Measurements from ENCODE around the gene UBE2Q1.

The UBE2Q1 gene

DNA sequence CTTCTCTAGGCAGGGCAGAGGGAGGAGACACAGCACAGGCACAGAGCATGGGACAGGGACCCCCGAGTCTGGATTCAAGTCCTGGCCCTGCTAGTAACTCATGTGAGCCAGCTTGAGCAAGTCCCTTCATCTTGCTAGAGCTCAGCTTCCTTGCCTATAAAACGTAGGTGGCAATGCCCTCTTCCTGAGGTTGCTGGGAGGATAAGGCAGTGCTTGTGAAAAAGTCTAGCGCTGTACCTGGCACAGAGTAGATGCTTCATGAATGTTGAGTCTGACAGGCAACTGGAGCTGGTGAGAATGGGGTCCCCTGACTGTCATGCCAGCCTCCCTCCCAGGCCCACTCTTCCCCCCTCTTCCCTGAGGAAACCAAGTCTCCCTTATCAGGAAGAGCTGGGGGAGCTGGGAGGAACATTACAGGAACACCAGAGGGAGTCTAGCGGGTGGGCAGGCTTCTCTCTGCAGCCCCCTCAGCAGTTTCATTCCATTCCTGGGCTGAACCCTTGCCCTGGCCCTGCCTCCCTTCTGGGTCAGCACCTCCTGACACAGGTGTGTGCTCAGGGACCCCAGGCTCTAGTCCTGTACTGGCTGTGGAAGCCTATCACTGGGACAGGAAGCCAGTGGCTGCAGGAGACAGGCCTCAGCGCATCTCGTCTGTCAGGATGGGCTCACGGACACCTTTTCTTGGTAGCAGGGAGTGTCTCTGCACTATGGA, 19.0 kb upstream of the UBE2Q1 start:
- no peak for ATAC-seq
- DNase-seq: no peak

DNA sequence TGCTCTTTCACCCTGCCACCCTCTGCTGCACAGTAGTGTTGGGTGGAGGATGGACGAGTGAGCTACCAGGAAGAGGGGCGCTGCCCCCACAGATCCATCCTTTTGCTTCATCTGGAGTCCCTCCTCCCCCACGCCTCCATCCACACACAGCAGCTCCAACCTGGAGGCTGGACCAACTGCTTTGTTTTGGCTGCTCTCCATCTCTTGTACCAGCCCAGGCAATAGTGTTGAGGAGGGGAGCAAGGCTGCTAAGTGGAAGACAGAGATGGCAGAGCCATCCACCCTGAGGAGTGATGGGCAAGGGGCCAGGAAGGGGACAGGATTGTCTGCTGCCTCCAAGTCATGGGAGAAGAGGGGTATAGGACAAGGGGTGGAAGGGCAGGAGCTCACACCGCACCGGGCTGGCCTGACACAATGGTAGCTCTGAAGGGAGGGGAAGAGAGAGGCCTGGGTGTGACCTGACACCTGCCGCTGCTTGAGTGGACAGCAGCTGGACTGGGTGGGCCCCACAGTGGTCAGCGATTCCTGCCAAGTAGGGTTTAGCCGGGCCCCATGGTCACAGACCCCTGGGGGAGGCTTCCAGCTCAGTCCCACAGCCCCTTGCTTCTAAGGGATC, 17.6 kb upstream of the UBE2Q1 start:
- ATAC-seq: no peak
- no peak for DNase-seq

DNA sequence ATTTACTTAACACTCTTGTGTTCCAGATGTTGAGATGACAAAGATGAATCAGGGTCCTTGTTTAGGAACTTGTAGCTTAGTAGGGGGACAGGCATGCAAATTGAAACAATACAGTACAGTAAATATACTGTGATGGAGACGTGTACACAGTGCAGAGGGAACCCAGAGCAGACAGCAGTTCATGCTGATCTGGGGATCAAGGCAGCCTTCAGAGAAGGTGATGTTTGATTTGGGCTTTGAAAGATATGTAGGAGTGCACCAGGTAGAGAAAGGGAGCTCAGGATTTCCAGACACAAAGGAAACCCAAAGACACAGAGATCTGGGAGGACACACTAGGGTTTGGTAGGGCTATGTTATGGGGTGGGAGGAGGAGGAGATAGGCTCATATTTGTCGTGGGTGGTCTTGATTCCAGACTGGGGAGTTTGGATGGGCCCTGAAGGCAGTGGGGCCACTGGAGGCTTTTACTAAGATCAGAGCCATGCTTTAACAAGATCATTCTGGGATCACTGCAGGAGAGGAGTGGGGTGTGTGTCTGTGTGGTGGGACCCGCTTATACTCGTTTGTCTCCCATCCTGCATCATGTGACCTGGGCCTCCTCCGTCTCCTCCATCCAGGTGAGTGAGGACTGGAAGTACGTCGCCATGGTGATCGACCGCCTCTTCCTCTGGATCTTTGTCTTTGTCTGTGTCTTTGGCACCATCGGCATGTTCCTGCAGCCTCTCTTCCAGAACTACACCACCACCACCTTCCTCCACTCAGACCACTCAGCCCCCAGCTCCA, 16.9 kb upstream of the UBE2Q1 start:
- ATAC-seq: no peak
- no peak for DNase-seq

DNA sequence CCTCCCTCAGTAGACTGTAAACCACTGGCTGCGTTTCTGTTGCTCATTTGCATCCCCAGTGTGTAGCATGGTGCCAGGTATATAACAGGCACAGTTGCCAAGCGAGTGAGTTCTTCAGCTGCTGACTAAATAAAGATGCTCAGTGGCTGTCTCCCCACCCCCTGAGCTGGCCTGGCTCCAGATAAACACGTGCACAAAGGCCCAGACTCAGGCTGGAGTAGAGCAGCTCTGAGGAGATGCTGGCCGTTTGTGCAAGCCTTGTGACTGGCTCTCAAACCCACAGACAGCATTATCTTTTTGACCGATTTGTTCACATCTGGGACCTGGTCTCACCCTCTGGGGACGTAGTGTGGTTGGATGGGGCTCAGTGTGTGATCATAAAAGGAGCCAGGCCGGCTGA, 16.3 kb upstream of the UBE2Q1 start:
- ATAC-seq (peak; percentile 20), DNase-seq (no peak)

DNA sequence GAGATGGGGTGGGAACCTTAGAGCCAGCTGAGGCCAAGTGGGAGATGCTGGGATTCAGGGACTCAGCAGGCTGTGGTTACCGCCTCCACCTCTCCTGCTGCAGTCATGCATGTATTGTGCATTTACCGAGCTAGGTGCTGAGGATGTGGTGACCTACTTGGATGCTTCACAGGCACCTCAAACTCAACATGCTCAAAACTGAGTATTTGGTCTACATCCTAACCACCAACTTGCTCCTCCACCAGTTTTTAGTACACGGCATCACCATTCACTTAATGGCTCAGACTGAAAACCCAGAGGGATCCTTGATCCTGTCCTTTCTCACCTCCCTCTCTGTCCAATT, 14.7 kb upstream of the UBE2Q1 start:
- DNase-seq (no peak), ATAC-seq (no peak)

DNA sequence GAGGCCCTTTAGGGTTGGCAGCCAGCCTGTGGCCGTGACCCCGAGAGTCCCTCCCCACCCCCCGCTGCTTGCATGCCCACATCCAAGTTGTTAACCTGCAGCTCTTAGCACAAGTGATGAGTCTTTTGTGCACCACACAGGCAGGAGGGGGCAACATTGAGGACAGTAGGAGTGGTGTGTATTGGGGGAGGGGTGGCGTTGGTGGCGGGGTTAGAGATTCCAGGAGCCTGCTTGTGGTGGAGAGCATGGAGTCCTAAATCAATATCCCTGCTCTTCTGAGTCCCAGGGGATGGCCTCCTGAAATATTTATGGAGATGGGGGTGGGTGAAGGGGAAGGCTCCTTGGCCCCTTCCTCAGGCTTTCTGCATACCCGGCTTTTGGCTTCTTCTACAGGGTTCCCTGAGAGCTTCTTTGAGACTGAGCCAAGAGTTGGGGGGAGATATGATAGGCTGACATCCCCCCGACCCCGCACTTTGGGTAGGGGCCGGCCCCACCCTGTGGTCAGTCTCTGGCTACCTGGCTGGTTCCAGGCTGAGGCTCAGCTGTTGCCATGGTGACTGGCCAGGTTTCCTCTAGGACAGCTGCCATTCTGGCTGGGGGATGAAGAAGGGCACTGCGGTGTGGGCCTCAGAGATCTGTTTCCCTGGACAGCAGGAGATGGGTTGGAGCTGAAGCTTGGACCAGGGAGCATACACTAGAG, 14.2 kb upstream of the UBE2Q1 start:
- ATAC-seq (no peak), DNase-seq (no peak)

DNA sequence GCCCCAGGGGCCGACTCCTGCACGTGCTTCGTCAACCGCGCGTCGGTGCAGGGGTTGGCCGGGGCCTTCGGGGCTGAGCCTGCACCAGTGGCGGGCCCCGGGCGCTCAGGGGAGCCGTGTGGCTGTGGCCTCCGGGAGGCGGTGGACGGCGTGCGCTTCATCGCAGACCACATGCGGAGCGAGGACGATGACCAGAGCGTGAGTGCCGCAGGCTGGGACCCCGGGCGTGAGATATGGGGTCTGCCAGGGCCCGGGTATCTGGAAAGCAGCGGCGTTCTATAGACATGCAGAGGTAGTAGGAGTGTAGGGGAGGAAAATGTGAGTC, 13.5 kb upstream of the UBE2Q1 start:
- DNase-seq (no peak), ATAC-seq (no peak)

DNA sequence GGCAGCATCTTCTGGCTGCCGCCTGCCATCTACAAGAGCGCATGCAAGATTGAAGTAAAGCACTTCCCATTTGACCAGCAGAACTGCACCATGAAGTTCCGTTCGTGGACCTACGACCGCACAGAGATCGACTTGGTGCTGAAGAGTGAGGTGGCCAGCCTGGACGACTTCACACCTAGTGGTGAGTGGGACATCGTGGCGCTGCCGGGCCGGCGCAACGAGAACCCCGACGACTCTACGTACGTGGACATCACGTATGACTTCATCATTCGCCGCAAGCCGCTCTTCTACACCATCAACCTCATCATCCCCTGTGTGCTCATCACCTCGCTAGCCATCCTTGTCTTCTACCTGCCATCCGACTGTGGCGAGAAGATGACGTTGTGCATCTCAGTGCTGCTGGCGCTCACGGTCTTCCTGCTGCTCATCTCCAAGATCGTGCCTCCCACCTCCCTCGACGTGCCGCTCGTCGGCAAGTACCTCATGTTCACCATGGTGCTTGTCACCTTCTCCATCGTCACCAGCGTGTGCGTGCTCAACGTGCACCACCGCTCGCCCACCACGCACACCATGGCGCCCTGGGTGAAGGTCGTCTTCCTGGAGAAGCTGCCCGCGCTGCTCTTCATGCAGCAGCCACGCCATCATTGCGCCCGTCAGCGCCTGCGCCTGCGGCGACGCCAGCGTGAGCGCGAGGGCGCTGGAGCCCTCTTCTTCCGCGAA, 12.9 kb upstream of the UBE2Q1 start:
- DNase-seq: no peak
- no peak for ATAC-seq

DNA sequence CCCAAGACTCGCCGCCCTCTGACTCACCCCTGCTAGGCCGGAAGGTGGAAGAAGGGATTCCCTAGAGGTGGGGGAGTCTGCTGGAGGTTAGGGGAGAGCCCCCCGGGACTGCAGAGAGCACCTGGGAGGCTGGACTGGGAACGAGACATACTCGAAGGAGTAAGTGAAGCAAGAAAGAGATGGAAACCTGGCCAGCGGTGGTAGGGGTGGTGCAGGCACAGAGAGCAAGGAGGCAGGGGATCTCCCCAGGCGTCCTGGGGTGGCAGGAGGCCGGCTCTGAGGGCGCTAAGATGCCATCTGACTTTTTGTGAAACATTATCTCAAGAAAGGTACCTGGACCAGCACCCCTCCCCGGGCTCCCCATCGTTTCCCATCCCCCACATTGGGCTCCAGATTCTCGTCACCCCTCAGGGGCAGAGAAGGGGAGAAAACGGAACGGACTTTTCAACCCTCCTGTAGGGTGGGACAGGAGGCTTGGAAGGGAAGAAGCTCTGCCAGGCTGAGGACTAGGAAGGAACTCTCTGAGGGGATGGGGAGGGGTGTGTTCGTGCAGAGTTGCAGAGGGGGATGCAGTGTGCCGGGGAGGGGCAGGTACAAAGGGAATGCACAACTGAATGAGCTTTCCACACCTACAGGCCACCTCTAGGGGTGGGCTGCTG, 9.8 kb upstream of the UBE2Q1 start:
- DNase-seq (no peak), ATAC-seq (no peak)

DNA sequence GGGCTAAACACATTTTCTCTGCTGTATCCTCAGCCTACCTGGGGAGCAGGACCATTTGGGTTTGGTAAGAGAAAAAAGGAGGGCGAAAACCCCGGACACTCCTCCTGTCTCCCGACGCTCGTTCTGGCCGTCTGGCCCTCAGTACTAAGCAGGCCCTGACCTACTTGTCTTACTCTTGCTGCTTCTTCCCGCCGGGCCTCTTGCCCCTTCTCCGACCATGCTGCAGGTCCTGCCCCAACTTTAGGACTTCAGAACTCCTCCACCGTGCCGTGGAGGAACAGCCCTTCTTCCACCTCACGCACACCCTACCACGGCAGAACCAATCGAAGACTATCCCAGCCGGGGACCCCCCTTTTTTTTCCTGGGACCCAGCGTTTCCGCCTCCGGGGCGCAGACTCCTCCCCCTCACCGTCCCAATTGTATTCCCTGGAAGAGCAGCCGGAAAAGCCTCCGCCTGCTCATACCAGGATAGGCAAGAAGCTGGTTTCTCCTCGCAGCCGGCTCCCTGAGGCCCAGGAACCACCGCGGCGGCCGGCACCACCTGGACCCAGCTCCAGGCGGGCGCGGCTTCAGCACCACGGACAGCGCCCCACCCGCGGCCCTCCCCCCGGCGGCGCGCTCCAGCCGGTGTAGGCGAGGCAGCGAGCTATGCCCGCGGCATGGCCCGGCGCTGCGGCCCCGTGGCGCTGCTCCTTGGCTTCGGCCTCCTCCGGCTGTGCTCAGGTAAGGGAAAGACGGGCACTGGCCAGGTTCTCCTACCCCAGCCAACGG, 9.1 kb upstream of the UBE2Q1 start, which contains the start of gene CHRNB2:
CHRNB2 (plus strand) TSS at position 393 of the 771 bp plus-strand sequence; CDS start at position 660, 267 bp downstream.
- ATAC-seq: peak; percentile 83
- peak; percentile 79 for DNase-seq

DNA sequence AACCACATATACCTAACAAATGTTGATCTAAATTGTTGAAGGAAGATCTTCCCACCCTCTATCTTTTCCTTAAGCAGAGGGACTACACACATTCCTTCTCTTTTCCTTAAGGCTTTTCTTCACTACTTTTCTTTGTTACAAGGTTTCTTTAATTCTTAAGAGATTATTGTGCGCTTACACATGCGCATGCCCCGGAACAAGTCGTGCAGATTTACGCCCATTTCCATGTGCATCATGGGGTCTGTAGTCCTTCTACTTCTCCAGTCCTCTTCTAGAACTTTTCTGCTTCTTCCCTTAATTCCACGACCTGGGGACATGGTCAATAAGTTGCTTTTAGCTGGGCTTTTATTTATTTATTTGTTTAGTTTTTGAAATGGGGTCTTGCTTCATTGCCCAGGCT, 7.4 kb upstream of the UBE2Q1 start:
- ATAC-seq (no peak), DNase-seq (no peak)

DNA sequence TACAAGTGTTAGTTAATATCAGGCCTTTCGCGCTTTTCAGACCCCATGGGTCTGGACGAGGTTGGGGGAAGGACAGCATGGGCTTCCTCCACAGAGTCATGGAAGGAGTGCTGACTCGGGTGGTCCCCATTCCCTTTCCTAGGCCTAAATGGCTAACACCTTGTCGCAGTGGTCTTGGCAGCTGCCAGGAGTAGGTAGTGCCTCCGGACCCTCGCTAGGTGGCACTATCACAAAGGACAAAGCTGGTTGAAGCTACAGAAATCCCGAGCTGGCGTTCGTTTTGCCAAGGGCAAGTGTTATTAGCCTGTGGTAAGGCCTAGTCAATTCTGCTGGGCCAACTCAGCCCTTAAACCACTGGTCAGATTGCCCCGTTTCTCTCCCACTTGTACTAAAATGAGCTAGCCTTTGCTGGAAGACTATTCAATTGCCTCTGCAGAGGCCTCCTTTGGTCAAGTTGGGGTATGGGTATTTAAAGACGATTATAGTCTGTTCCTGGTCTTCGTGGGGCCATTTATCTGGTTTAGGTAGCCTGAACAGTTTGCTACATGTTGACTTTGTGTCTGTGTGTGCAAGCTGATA, 1.1 kb upstream of the UBE2Q1 start:
- DNase-seq: peak; percentile 87

DNA sequence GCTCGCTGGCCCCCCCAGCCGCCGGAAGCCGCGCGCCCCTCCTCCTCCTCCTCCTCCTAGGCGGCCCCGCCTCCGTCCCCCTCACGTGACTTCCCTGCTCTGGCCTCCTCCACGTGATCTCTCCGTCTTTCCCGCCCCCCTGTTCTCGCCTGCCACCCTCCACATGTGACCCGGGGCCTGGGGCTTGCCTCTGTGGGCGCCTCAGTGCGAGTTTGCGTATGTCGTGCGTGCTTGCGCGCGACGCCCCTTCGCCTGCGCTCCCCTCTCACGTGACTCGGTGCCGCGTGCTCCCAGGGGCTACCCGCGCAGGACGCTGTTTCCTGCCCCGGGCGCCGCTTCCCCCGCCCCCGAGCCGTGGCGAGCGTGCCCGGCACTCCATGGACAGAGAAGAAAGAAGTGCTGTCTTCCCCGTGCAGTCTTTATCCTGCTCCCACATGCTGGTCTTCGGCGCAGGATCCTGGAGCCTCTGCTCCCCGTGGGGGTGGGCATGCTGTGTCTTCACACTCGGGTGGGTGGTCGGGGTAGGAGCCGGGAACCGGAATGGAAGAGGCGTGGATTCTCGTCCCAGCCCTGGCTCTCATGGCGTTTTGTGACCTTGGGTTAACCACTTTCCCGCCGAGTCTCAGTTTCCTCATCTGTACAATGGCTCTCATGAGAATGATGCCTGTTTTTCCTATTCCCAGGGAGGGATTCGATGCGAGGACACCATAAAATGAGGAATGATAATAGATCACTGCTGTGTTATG, 431 bp upstream of the UBE2Q1 start:
- DNase-seq (peak; percentile 100), ATAC-seq (peak; percentile 95)

More for the DNA sequence above, 1.1 kb upstream of the UBE2Q1 start:
- peak; percentile 41 for ATAC-seq

DNA sequence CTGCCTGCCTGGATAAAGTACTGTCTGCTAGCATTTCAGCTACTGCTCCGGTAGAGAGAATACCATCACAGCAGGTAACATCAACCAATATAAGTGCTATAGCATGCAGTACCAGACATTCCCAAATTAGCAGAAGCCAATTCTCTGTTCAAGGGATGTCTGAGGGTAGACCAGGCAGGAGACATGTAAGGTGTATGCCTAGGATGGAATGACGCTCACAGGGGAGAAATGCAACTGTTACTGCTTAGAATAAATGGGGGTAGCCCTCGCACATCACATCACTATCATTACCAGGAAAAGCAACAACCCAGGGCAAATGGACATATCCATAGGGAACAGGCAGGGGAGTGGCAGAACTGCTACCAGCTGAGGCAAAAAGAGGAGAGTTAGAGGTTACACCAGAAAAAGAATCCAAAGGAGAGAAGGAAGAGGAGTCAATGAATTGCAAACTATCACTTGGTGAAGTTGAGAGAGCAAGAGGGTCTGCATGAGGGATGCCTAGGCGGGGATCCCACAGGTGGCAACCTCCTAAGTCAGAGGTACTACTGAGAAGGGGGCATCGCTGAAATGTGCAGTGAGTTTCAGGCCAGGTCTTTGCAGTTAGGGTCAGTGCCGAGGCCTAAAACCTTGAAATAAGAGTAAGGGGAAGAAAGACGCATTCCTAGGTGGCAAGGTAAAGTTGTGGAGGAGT, 1.1 kb downstream of the UBE2Q1 start:
- no peak for ATAC-seq

DNA sequence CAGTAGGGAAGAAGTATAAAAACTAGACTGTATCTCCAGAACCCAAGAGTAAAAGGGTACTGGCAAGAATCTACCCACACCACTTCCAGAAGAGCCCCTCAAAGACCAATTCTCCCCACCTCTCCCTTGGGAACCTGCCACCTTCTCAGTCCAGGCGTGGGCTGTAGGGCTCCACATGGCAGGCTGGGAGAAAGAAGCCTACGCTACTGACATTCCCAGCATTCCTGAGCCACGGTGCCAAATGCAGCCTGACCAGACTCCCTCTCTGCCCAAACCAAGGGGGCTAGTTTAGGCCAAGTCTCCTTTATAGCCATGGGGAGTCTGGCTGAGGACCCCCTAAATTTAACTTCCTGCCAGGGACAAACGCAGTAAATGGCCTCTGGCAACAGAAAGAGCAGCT, 2.0 kb downstream of the UBE2Q1 start:
- no peak for ATAC-seq
- DNase-seq: no peak

More for the DNA sequence above, 1.1 kb downstream of the UBE2Q1 start:
- no peak for DNase-seq

DNA sequence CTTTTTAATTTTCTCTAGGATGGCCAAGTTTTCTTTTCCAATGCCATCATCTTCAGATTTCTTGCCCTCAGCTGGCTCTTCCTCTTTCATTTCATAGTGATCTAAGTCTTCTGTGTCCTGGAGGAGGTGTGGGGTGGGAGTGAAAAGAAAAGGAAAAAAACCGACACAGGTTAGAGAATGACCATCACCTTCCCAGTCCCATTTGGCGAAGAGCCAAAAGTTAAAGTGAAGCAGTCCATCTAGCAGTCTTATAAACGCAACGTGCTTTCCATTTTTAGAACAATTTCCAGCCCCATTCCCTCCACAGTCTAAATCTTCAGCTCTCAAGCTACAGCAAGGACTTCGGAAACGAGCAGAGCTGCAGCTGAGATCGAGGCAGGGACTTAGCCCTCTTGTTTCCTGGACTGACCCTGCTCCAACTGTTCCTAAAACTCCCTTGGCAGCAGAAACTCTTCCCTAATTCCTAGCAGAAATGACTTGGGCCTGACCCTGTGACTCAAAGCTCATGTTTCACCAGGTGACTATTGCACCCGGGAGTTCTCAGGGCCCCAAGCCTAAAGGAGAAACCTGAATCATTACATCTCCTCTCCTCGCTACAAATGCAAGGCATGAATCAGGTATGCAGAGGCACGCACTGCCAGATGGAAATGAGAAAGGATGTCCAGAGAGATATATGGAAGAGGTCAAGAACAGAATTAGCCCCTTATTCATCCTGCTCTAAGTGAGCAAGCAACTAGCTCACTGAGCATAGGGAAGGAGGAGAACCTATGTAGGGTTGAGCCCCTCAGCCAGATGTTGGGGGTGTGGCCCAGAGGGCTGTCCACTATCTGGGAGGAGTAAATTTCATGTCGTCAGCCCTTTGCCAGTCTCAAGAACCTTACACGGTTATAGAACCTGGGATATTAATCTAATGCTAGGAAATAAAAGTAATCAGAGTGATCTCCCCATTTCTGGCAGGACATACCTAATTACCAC, 5.1 kb downstream of the UBE2Q1 start:
- ATAC-seq (no peak), DNase-seq (no peak)

DNA sequence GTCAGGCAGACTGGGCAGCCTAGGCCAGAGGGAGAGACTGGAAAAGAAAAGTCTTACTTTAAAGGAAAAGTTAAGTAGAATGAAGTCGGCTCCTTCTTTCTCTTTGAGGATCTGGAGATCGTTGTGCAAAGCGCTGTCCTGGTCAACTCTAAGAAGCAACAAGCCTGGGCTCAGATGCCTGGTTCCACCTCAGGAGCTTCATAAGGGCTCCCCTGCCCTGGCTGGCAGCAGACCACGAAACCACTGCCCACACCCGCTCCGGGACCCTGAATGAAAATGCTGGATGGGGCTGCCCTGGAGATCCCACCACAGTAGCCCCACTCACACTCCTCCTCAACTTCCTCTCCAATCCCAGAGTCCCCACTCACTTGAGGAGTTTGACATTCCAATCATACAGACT, 6.4 kb downstream of the UBE2Q1 start:
- DNase-seq: no peak
- no peak for ATAC-seq

DNA sequence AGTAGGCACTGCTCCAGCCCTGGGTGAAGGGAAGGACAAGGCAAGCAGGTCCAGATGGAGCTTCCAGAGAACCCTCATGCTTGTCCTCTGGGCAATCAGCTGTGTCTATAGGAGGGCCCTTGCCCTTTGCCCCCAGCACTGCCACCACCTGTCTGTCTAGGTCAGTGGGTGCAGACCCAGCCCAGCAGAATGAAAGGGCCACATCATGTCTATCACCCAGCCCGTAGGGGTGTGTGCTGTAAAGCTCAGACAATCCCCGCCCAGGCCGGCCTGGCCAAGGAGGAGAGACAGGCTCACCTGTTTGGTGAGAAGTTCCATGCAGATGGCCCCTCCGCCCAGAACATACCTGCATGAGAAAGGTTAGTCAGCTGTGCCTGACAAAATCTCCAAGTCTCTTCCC, 7.0 kb downstream of the UBE2Q1 start:
- DNase-seq (no peak), ATAC-seq (no peak)
